AG04450 (cell line): Measurements from ENCODE around the gene PRM3. TPM values are rescaled to one million over a fixed set of nuclear protein-coding genes. Genes with fewer than 3 reads are reported as not detected.

Experiments
- CTCF ChIA-PET: fragments of 300-600, 350-600 bp; formaldehyde crosslinking; extraction: SDS; loops from one replicate; lab custom pipeline; 2022; ENCODE audit warnings: antibody characterized with exemption, inconsistent platforms; lab: Charles Lee
- POLR2A ChIA-PET: fragments of 350-600 bp; formaldehyde crosslinking; extraction: SDS; loops from one replicate; lab custom pipeline; 2021; ENCODE audit warnings: antibody characterized with exemption, inconsistent platforms; lab: Yijun Ruan, JAX
- DNase-seq: peaks from one replicate; pipeline ENCODE4 v3.0.0-alpha.2; 2011; ENCODE audit warnings: low read depth, low spot score
- H3K27ac ChIP-seq: one replicate; pipeline ENCODE4 v1.5.1; 2012; ENCODE audit warnings: low read depth, low read length, control low read depth
- H3K27me3 ChIP-seq: one replicate; pipeline ENCODE4 v1.6.0; 2012; ENCODE audit warnings: low read length; ENCODE audit not compliant: control insufficient read depth, insufficient read depth
- H3K4me3 ChIP-seq: 2 replicates; pipeline ENCODE4 v1.5.1; 2011; ENCODE audit warnings: mild to moderate bottlenecking, low read depth, low read length, control low read depth
- H3K9me3 ChIP-seq: 2 replicates; pipeline ENCODE4 v1.5.1; 2012; ENCODE audit warnings: low read length; ENCODE audit not compliant: control insufficient read depth, insufficient read depth
- CTCF ChIP-seq: IDR thresholded peaks from 2 replicates; pipeline ENCODE4 v1.5.1; 2011; ENCODE audit warnings: low read depth, low read length, control low read depth, inconsistent platforms
- polyA plus RNA-seq: library from polyadenylated mRNA; depleted of rRNA; stranded (reverse); fragments of >200 nt; gene quantifications from 2 replicates; pipeline ENCODE4 v1.2.3, GENCODE V29; 2011; rRNA removed
- small RNA-seq: library from RNA; depleted of rRNA; stranded (forward); fragments of <200 nt; gene quantifications from one replicate; pipeline ENCODE3, GENCODE V24; 2012; ENCODE audit warnings: low read depth; ENCODE audit not compliant: insufficient read length

Gene PRM3
- polyA plus RNA-seq, 1 experiment, result not detected

GRCh38 chr16:11224894-11225676 lies 48.3 kb downstream of the PRM3 start:
- Histone ChIP-seq H3K4me3 (no peak overlapping the region), H3K27me3 (no peaks in the 10 kb centered on the region), H3K27ac (no peak overlapping the region), H3K9me3 (no peaks in the 10 kb centered on the region; the same call in 1 of the 2 replicates)
- TF ChIP-seq CTCF, result no peak
- ChIA-PET CTCF (no interaction called here), POLR2A (no interaction called here)
- no peak for DNase-seq

DNA sequence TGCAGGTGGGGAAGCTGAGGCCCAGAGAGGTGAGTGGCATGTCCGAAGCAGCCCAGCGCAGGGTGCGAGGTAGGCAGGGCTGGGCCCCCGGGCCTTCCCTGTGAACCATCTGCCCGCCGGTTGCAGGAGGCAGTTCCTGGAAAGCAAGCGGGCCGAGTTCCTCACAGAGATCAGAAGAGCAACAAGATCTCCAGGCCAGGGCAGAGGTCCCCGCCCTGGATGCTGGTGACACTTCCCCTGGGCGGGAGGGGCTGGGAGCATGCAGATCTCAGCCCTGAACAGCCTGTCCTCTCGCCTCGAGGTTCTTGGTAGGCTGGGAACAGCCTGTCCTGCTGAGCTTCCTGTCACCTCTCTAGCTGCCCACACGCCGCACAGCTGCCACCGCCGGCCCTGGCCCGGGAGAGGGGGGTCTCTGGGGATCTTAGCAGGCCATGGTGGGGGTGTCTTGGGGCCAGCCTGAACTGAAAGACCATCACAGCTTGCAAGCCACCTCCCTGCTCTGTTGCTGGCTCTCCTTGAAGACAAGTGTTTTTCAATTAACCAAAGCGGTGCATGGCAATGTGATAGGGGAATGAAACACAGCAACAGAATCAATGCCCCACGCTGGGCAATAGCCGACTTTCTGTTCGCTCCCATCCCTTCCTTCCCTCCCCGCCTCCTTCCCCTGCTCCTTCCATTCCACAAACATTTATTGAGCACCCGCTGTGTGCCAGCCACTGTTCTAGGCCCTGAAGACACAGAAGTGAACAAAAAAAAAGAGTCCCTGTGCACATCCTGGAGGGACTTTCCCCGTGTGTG lies 49.1 kb downstream of the PRM3 start:
- Histone ChIP-seq H3K27me3 (no peaks in the 10 kb centered on the region), H3K4me3 (no peak overlapping the region), H3K27ac (no peak overlapping the region), H3K9me3 (no peaks in the 10 kb centered on the region; the same call in none of the 2 replicates)
- no peak for DNase-seq
- TF ChIP-seq CTCF, result no peak
- ChIA-PET CTCF (no interaction called here), POLR2A (no interaction called here)

Small RNA genes within 50 kb of the gene (small RNA-seq; reads per million reads assigned to genes)
- not detected for gene MIR548H2
- gene RF00019, result not detected
- gene RF00554, result not detected

Other genes starting within 250 kb of the PRM3 start
- 11.6 and 21.9 TPM in 2 replicates for gene SOCS1, start 17.4 kb downstream of the PRM3 start, polyA plus RNA-seq
- not detected in 2 replicates for gene TNP2, start 4.3 kb downstream of the PRM3 start, polyA plus RNA-seq
- not detected in 2 replicates for gene PRM2, start 2.9 kb upstream of the PRM3 start, polyA plus RNA-seq
- not detected in 2 replicates for gene PRM1, start 7.7 kb upstream of the PRM3 start, polyA plus RNA-seq
- gene RMI2, start 71.8 kb upstream of the PRM3 start, polyA plus RNA-seq, result 3.8 and 4.7 TPM in 2 replicates